ENCODE data around the gene NEK5.
"Not testable (repeated sequence)": the region's sequence is repeated elsewhere in the genome, so short reads cannot be mapped to it uniquely, and the experiment has no call there.

Gene NEK5, protein sequence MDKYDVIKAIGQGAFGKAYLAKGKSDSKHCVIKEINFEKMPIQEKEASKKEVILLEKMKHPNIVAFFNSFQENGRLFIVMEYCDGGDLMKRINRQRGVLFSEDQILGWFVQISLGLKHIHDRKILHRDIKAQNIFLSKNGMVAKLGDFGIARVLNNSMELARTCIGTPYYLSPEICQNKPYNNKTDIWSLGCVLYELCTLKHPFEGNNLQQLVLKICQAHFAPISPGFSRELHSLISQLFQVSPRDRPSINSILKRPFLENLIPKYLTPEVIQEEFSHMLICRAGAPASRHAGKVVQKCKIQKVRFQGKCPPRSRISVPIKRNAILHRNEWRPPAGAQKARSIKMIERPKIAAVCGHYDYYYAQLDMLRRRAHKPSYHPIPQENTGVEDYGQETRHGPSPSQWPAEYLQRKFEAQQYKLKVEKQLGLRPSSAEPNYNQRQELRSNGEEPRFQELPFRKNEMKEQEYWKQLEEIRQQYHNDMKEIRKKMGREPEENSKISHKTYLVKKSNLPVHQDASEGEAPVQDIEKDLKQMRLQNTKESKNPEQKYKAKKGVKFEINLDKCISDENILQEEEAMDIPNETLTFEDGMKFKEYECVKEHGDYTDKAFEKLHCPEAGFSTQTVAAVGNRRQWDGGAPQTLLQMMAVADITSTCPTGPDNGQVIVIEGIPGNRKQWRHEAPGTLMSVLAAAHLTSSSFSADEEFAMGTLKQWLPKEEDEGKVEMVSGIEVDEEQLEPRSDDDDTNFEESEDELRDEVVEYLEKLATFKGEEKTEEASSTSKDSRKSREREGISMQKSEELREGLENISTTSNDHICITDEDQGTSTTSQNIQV

DNA sequence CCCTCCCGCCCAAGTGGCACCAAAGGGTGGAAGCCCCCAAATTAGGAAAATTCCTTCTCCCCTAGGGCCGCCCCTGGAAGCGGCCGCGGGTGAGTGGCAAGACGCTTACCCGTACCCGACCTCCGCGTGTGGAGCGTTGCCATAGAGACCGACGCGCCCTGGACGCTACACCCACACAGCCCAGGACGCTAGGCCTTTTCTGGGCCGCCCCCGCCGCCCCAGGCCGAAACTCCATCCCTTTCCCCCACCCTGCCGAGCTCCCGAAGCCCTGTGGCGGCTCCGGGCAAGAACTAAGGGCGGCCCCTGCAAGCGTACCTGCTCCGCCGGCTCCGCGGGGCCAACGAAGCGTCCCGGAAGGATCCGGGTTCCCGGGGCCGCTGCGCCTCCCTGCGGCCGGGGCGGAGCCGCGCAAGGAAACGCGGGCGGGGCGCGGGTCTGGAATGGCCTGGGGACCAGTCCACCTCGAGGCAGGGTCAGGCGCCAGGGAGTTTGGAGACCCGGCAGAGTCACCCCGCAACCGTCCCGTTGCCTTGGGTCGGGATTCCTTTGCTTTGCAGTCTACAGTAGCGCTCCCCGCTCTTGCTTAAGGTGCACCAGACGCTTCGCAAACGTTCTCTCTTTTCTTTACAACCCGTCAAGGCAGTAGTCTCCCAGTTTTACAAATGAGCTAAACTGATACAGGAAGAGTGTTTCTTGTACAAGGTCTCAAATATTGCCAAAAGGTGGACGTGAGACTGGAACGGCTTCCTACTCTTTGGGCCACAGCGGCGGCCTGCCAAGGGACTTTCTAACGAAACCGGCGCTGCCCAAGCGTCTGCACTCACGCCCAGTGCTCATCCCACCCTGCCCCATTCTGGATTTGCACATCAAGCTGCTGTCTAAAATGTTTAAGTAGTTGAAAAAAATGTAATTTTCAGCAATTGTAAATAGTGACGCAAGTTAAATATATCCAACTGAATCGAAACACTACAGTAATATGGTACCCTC is at the start of gene NEK5:
NEK5 (minus strand) TSS at position 360 of the 987 bp plus-strand sequence. CDS start 1,591 bp downstream, outside the sequence.
- TF ChIP-seq, protein P1, sequence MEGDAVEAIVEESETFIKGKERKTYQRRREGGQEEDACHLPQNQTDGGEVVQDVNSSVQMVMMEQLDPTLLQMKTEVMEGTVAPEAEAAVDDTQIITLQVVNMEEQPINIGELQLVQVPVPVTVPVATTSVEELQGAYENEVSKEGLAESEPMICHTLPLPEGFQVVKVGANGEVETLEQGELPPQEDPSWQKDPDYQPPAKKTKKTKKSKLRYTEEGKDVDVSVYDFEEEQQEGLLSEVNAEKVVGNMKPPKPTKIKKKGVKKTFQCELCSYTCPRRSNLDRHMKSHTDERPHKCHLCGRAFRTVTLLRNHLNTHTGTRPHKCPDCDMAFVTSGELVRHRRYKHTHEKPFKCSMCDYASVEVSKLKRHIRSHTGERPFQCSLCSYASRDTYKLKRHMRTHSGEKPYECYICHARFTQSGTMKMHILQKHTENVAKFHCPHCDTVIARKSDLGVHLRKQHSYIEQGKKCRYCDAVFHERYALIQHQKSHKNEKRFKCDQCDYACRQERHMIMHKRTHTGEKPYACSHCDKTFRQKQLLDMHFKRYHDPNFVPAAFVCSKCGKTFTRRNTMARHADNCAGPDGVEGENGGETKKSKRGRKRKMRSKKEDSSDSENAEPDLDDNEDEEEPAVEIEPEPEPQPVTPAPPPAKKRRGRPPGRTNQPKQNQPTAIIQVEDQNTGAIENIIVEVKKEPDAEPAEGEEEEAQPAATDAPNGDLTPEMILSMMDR (IDR thresholded peaks at IDR 0.05), result peak; percentile 50
- peak within 1 kb of the TSS; percentile 36 for H2AFZ ChIP-seq
- no peaks in the 10 kb centered on the region for H3K36me3 ChIP-seq (ENCODE audit: control insufficient read depth, insufficient read depth, low read length)
- H3K4me2 ChIP-seq (ENCODE audit: low read length), result peak within 1 kb of the TSS; percentile 85
- H3K79me2 ChIP-seq, result no peaks in the 10 kb centered on the region
- peak within 1 kb of the TSS; percentile 59 for H3K4me3 ChIP-seq (ENCODE audit: low read depth, low read length)
- no peak within 1 kb of the TSS for H3K9ac ChIP-seq
- no peaks in the 10 kb centered on the region for H3K27me3 ChIP-seq (ENCODE audit: control insufficient read depth, insufficient read depth, low read length)
- no peak within 1 kb of the TSS for H3K27ac ChIP-seq
- H3K9me3 ChIP-seq (ENCODE audit: control insufficient read depth, low read length), result no peaks in the 10 kb centered on the region
- H3K4me1 ChIP-seq, result no peaks in the 10 kb centered on the region

DNA sequence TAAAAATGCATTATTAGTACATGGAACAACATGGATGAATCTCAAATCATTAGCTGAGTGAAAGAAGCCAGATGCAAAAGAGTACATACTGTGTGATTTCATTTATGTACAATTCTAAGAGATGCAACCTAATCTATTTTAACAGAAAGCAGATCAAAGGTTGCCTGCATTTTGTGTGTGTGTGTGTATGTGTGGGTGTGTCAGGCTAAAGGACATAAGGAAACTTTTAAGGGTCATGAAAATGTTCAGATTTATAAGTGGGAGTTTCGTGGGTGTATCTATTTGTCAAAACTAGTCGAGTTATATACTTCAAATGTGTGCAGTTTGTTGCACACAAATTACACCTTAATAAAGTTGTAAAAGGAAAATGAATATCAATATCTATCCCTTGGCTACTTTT is 48.4 kb upstream of the NEK5 start:
- no peaks in the 10 kb centered on the region for H3K9me3 ChIP-seq (ENCODE audit: control insufficient read depth, low read length)
- no peaks in the 10 kb centered on the region for H3K4me1 ChIP-seq
- no peak overlapping the region for H3K4me3 ChIP-seq (ENCODE audit: low read depth, low read length)
- H3K79me2 ChIP-seq, result no peaks in the 10 kb centered on the region
- no peak overlapping the region for H3K9ac ChIP-seq
- no peak overlapping the region for H3K4me2 ChIP-seq (ENCODE audit: low read length)
- H3K36me3 ChIP-seq (ENCODE audit: control insufficient read depth, insufficient read depth, low read length), result no peaks in the 10 kb centered on the region
- no peaks in the 10 kb centered on the region for H3K27me3 ChIP-seq (ENCODE audit: control insufficient read depth, insufficient read depth, low read length)
- TF ChIP-seq, protein P1 (IDR thresholded peaks at IDR 0.05), result no peak
- no peak overlapping the region for H3K27ac ChIP-seq
- no peak overlapping the region for H2AFZ ChIP-seq

DNA sequence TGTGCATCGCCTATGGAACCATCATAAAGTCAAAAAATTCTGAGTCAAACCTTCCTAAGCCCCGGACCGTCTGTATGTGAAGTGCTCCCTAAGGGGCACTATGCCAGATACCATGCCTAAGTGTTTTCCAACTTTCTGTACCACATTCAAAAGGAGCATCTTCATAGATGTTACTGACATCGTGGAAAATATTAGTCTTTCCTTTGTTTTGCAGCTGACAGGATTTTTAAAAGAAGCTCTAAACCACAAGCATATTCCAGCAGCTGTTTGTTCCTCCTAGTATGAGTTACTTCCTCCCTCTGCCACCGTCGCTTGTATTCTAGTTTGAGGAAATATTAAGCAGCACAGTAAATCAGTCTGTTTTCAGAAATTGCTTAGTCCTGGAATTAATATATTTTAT is 45.1 kb upstream of the NEK5 start:
- not testable (repeated sequence) for H3K36me3 ChIP-seq (ENCODE audit: control insufficient read depth, insufficient read depth, low read length); H3K27me3 ChIP-seq (ENCODE audit: control insufficient read depth, insufficient read depth, low read length); H3K4me2 ChIP-seq (ENCODE audit: low read length); H3K79me2 ChIP-seq; H3K9ac ChIP-seq; H2AFZ ChIP-seq; H3K4me1 ChIP-seq; H3K27ac ChIP-seq; H3K9me3 ChIP-seq (ENCODE audit: control insufficient read depth, low read length); H3K4me3 ChIP-seq (ENCODE audit: low read depth, low read length)

DNA sequence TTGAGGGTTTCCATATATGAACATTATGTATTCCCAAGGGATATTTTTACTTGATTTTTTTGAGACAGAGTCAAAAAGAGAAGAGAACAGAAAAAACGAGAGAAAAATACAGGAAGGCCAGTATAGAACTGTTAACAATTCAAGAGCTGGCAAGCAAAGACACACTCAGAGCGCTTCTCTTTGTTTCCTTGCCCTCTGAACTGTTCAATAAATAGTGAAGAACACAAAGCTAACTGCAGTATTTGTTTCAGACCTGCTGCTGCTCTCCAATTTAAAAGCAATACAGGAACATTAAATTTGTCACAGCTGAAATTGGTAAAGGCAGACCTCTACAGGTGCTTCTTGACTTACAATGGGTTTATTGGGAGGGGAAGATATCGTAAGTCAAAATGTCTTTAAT is 44.5 kb upstream of the NEK5 start:
- Histone ChIP-seq H3K9me3 (ENCODE audit: control insufficient read depth, low read length) (no peaks in the 10 kb centered on the region), H3K27me3 (ENCODE audit: control insufficient read depth, insufficient read depth, low read length) (no peaks in the 10 kb centered on the region), H3K4me2 (ENCODE audit: low read length) (no peak overlapping the region), H3K4me3 (ENCODE audit: low read depth, low read length) (no peak overlapping the region), H3K79me2 (no peaks in the 10 kb centered on the region), H2AFZ (no peak overlapping the region), H3K36me3 (ENCODE audit: control insufficient read depth, insufficient read depth, low read length) (no peaks in the 10 kb centered on the region), H3K9ac (no peak overlapping the region), H3K27ac (no peak overlapping the region), H3K4me1 (no peaks in the 10 kb centered on the region)
- TF ChIP-seq, protein P1 (IDR thresholded peaks at IDR 0.05), result no peak

DNA sequence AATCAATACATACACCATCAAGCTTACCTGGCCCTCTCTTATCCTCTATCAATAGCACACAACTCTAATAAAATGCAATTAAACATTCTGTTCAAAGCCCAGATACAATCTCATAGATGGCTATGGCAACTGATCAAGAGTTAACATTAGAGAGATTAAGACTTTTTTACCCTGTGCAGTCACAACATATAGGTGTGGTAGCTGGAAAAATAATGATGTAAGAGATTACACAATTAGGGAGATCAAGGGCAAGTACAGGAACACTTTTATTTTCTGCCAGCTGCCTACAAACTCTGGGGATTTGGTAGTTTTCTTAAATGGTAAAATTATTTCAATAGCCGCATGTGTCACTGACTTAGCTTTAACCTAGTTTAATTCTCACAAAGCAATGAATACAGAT is 42.8 kb upstream of the NEK5 start:
- H3K79me2 ChIP-seq; H3K4me2 ChIP-seq (ENCODE audit: low read length); H3K27me3 ChIP-seq (ENCODE audit: control insufficient read depth, insufficient read depth, low read length); H3K36me3 ChIP-seq (ENCODE audit: control insufficient read depth, insufficient read depth, low read length); H3K4me1 ChIP-seq; H3K27ac ChIP-seq; H3K4me3 ChIP-seq (ENCODE audit: low read depth, low read length); H3K9me3 ChIP-seq (ENCODE audit: control insufficient read depth, low read length); H2AFZ ChIP-seq; H3K9ac ChIP-seq: not testable (repeated sequence)

DNA sequence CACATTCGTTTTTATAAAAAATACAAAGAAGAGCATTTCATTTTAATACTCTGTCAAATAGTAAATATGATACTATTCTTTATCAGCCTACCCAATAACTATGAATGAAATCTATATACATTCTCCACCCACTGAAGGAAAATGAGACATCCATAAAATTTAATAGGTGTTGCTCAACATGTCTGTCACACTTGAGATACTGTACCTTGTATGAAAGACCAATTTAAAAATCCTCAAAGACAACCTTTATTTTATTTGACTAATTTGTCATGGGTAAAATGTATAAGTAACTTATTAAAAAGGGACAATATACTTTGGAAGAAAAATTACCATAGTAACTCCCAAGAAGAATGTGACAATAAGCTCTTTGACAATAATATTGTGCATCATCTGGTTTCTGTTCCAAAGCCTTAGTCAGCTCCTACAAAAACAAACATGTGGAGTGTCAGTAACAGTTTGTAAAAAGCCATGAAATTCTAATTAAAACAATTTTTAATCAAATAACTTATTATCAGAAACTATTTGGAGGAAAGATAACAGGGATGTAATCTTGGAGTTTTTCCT is 42.0 kb upstream of the NEK5 start:
- not testable (repeated sequence) for H3K27me3 ChIP-seq (ENCODE audit: control insufficient read depth, insufficient read depth, low read length); H3K27ac ChIP-seq; H3K36me3 ChIP-seq (ENCODE audit: control insufficient read depth, insufficient read depth, low read length); H3K79me2 ChIP-seq; H3K9me3 ChIP-seq (ENCODE audit: control insufficient read depth, low read length); H3K4me2 ChIP-seq (ENCODE audit: low read length); H3K4me3 ChIP-seq (ENCODE audit: low read depth, low read length); H3K9ac ChIP-seq; H3K4me1 ChIP-seq; H2AFZ ChIP-seq

All from parathyroid adenoma (tissue), 2 donors.